Occipital lobe (tissue), 3 donors: Measurements from ENCODE around the gene TEX13D. TPM values are rescaled to one million over a fixed set of nuclear protein-coding genes. Genes with fewer than 3 reads are reported as not detected.

Source experiments
- DNase-seq: peaks from one replicate; lab custom pipeline; 2025; lab: John Stamatoyannopoulos, UW
- small RNA-seq: library from RNA; depleted of rRNA; stranded (forward); fragments of <200 nt; gene quantifications from one replicate; pipeline ENCODE3, GENCODE V24; 2014
- total RNA-seq: library from RNA; depleted of rRNA; stranded (reverse); fragments of >200 nt; gene quantifications from one replicate; pipeline ENCODE4 v1.2.3, GENCODE V29; 2014

The TEX13D gene
- total RNA-seq, 1 donor from 2014 or later, result not detected

DNA sequence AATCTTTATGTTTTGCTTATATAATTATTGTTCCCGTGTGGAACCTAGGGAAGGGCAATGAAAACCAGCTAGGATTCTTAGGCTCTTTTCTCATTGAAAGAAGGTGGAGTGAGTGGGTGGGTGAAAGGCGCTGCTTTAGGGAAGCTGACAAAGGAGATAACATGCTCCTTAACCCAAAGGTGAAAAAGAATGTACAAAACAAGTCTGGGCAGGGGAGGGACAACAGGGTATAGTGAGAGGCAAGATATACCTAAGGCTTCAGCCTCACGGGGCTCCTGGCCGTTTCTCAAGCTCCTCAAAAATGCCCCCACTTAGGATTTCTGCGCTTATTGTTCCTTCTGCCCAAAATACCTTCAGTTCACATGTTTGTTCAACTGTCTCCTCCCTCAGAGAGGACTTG lies 15.7 kb downstream of the TEX13D start:
- DNase-seq, result no peak

- DNase-seq, result no peak
These were observed 16.5 kb downstream of the TEX13D start for GRCh38 chrX:124348885-124349453.

- no peak for DNase-seq
These were observed 22.2 kb downstream of the TEX13D start for GRCh38 chrX:124354648-124355047.

GRCh38 chrX:124358800-124359383 lies 26.4 kb downstream of the TEX13D start:
- DNase-seq, result no peak

- DNase-seq, result no peak
These were observed 29.6 kb downstream of the TEX13D start for GRCh38 chrX:124362072-124362471.

- DNase-seq, result no peak
These were observed 30.3 kb downstream of the TEX13D start for GRCh38 chrX:124362761-124363160.

DNA sequence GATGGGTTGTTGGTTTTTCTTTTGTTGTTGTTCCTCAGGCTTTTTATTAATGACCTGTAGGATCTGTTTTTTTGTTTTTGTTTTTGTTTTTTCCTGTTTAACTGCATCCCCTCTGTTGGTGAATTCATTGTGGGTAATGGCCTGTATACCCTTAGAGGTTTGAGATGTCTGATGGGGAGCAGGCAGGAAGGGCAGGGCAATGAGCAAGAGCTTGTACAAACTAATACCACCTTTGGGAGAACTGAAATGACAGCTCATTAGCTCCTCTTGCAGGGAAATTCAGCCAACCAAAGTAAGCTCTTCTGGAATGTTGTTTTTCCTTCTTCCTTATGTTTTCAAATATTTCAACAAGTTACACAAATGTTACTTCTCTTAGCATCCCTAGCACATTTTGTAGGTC lies 37.3 kb downstream of the TEX13D start:
- DNase-seq, result no peak

DNA sequence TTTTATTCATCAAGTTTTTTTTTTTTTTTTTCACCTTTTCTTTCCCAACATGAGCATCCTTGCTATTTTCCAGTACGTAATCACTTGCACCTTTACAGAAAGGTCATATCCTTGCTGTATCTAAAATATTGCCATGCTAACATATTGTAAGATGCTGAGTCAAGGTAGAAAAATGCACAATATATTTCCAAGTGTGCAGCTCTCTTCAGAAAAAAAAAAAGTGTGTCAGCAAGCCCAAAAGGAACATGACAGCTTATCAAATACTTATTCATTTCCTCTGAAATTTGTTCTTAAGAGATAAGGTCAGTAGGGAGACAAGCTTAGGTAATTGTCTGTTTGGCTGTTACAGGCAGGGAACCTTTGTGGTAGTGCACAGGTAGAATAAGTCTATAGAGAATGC lies 40.9 kb downstream of the TEX13D start:
- DNase-seq, result no peak

DNA sequence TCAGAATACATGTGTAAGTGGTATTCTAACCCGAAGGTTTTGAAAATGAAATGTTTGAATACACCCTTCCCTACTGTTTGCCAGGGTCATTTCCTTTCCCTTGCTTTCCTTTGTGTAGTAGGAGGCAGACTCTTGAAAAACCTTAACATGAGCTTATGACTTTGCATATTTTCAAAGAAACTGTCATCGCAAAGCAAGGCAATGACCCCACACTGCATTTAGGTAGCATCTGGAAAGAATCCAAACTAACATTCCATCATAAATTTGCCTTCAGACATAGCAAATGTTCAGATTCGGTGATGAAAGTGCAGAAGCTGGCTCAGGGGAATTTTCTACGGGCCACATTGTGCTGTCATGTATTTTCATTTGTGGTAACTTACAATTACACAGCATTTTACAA lies 46.2 kb downstream of the TEX13D start:
- no peak for DNase-seq

- DNase-seq, result no peak
These were observed 50.9 kb downstream of the TEX13D start for GRCh38 chrX:124383354-124383753.

DNA sequence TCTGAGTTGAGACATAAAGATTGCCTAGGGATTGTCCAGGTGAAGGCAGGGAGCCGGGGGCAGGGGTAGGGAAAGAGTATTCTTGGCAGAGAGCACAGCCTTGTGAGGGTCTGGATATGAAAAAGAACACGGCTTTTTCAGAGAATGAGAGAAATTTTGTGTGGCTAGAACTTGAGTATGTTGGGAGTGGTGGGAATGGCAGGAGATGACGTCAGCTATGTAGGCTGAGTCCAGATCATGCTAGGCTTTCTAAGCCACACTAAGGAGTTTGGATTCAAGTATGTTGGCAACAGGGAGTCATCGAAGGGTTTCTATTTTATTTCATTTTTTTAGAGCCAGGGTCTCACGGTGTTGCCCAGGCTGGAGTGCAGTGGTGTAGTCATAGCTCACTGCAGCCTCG lies 53.9 kb downstream of the TEX13D start:
- no peak for DNase-seq

Small RNAs within 50 kb of the gene (small RNA-seq; reads per million reads assigned to genes)
- gene AL022718.1, result not detected

Other genes starting within 250 kb of the TEX13D start
- gene SH2D1A, start 13.9 kb downstream of the TEX13D start, total RNA-seq, result not detected